Measurements from ENCODE around the gene MMAB.

MMAB gene

GRCh38 chr12:109549613-109550270 lies 23.6 kb downstream of the MMAB start:
- Mint-ChIP-seq H3K27me3 (peaks cover 45% of the 10 kb centered on the region), H3K36me3 (no peaks in the 10 kb centered on the region), H3K27ac (no peak overlapping the region), H3K4me1 (no peaks in the 10 kb centered on the region), H3K9me3 (no peaks in the 10 kb centered on the region), H3K4me3 (no peak overlapping the region)
- ATAC-seq = no peak

- H3K4me1 Mint-ChIP-seq = no peaks in the 10 kb centered on the region
- H3K27me3 Mint-ChIP-seq = peaks cover 45% of the 10 kb centered on the region
- no peaks in the 10 kb centered on the region for H3K9me3 Mint-ChIP-seq
- H3K4me3 Mint-ChIP-seq = no peak overlapping the region
- no peak overlapping the region for H3K27ac Mint-ChIP-seq
- ATAC-seq = no peak
- H3K36me3 Mint-ChIP-seq = no peaks in the 10 kb centered on the region
Measured at GRCh38 chr12:109548258-109548657, 25.0 kb downstream of the MMAB start.

GRCh38 chr12:109547286-109547685 lies 26.0 kb downstream of the MMAB start:
- Mint-ChIP-seq H3K4me3 (no peak overlapping the region), H3K9me3 (no peaks in the 10 kb centered on the region), H3K36me3 (no peaks in the 10 kb centered on the region), H3K27ac (no peak overlapping the region), H3K27me3 (peaks cover 45% of the 10 kb centered on the region), H3K4me1 (no peaks in the 10 kb centered on the region)
- no peak for ATAC-seq

GRCh38 chr12:109545826-109546225 lies 27.5 kb downstream of the MMAB start:
- H3K36me3 Mint-ChIP-seq = no peaks in the 10 kb centered on the region
- ATAC-seq = no peak
- H3K9me3 Mint-ChIP-seq = no peaks in the 10 kb centered on the region
- H3K4me1 Mint-ChIP-seq = no peaks in the 10 kb centered on the region
- H3K27ac Mint-ChIP-seq = no peak overlapping the region
- H3K4me3 Mint-ChIP-seq = no peak overlapping the region
- peaks cover 41% of the 10 kb centered on the region for H3K27me3 Mint-ChIP-seq

- Mint-ChIP-seq H3K4me3 (no peak overlapping the region), H3K9me3 (no peaks in the 10 kb centered on the region), H3K27me3 (peaks cover 33% of the 10 kb centered on the region), H3K4me1 (no peaks in the 10 kb centered on the region), H3K36me3 (no peaks in the 10 kb centered on the region), H3K27ac (no peak overlapping the region)
- no peak for ATAC-seq
Measured at GRCh38 chr12:109544955-109545531, 28.3 kb downstream of the MMAB start.

- Mint-ChIP-seq H3K4me1 (no peaks in the 10 kb centered on the region), H3K27ac (no peak overlapping the region), H3K4me3 (no peak overlapping the region)
Measured at GRCh38 chr12:109542876-109543275, 30.4 kb downstream of the MMAB start.

GRCh38 chr12:109542014-109542413 lies 31.3 kb downstream of the MMAB start:
- Mint-ChIP-seq H3K27me3 (peaks cover 14% of the 10 kb centered on the region), H3K27ac (no peak overlapping the region), H3K4me3 (no peak overlapping the region), H3K36me3 (peaks cover 5% of the 10 kb centered on the region), H3K4me1 (no peaks in the 10 kb centered on the region), H3K9me3 (no peaks in the 10 kb centered on the region)
- ATAC-seq = no peak

More at GRCh38 chr12:109542876-109543275, 30.4 kb downstream of the MMAB start:
- no peak for ATAC-seq
- no peaks in the 10 kb centered on the region for H3K9me3 Mint-ChIP-seq
- peaks cover 5% of the 10 kb centered on the region for H3K36me3 Mint-ChIP-seq
- peaks cover 22% of the 10 kb centered on the region for H3K27me3 Mint-ChIP-seq

- H3K4me1 Mint-ChIP-seq = no peaks in the 10 kb centered on the region
Measured at GRCh38 chr12:109541413-109541726, 31.9 kb downstream of the MMAB start.

GRCh38 chr12:109540526-109541412 lies 32.5 kb downstream of the MMAB start:
- no peak for ATAC-seq
- peaks cover 1% of the 10 kb centered on the region for H3K27me3 Mint-ChIP-seq
- H3K9me3 Mint-ChIP-seq = no peaks in the 10 kb centered on the region
- no peak overlapping the region for H3K4me3 Mint-ChIP-seq
- H3K4me1 Mint-ChIP-seq = no peaks in the 10 kb centered on the region
- H3K36me3 Mint-ChIP-seq = peaks cover 13% of the 10 kb centered on the region
- no peak overlapping the region for H3K27ac Mint-ChIP-seq

More at GRCh38 chr12:109541413-109541726, 31.9 kb downstream of the MMAB start:
- Mint-ChIP-seq H3K4me3 (no peak overlapping the region), H3K36me3 (peaks cover 10% of the 10 kb centered on the region), H3K27ac (no peak overlapping the region), H3K9me3 (no peaks in the 10 kb centered on the region), H3K27me3 (peaks cover 7% of the 10 kb centered on the region)
- no peak for ATAC-seq

GRCh38 chr12:109539508-109539907 lies 33.8 kb downstream of the MMAB start:
- Mint-ChIP-seq H3K9me3 (no peaks in the 10 kb centered on the region), H3K4me3 (no peak overlapping the region), H3K4me1 (no peaks in the 10 kb centered on the region), H3K27ac (no peak overlapping the region), H3K27me3 (no peaks in the 10 kb centered on the region), H3K36me3 (peaks cover 19% of the 10 kb centered on the region)
- no peak for ATAC-seq

- Mint-ChIP-seq H3K4me3 (no peak overlapping the region), H3K36me3 (peaks cover 25% of the 10 kb centered on the region), H3K4me1 (no peaks in the 10 kb centered on the region), H3K27me3 (no peaks in the 10 kb centered on the region), H3K27ac (no peak overlapping the region), H3K9me3 (no peaks in the 10 kb centered on the region)
- no peak for ATAC-seq
Measured at GRCh38 chr12:109538191-109538863, 35.0 kb downstream of the MMAB start.

- H3K27ac Mint-ChIP-seq = no peak overlapping the region
- no peaks in the 10 kb centered on the region for H3K4me1 Mint-ChIP-seq
- H3K27me3 Mint-ChIP-seq = no peaks in the 10 kb centered on the region
- H3K4me3 Mint-ChIP-seq = no peak overlapping the region
- peaks cover 31% of the 10 kb centered on the region for H3K36me3 Mint-ChIP-seq
- ATAC-seq = no peak
- no peaks in the 10 kb centered on the region for H3K9me3 Mint-ChIP-seq
Measured at GRCh38 chr12:109537136-109537535, 36.2 kb downstream of the MMAB start.

- H3K9me3 Mint-ChIP-seq = no peaks in the 10 kb centered on the region
- H3K4me1 Mint-ChIP-seq = no peaks in the 10 kb centered on the region
- H3K4me3 Mint-ChIP-seq = no peak overlapping the region
- H3K27ac Mint-ChIP-seq = no peak overlapping the region
- H3K27me3 Mint-ChIP-seq = no peaks in the 10 kb centered on the region
- no peak for ATAC-seq
- peaks cover 36% of the 10 kb centered on the region for H3K36me3 Mint-ChIP-seq
Measured at GRCh38 chr12:109535863-109536250, 37.4 kb downstream of the MMAB start.

- peaks cover 41% of the 10 kb centered on the region for H3K36me3 Mint-ChIP-seq
- ATAC-seq = no peak
- H3K4me3 Mint-ChIP-seq = no peak overlapping the region
- no peaks in the 10 kb centered on the region for H3K4me1 Mint-ChIP-seq
- H3K9me3 Mint-ChIP-seq = no peaks in the 10 kb centered on the region
- no peaks in the 10 kb centered on the region for H3K27me3 Mint-ChIP-seq
- no peak overlapping the region for H3K27ac Mint-ChIP-seq
Measured at GRCh38 chr12:109535231-109535862, 38.0 kb downstream of the MMAB start.

- Mint-ChIP-seq H3K4me3 (no peak overlapping the region), H3K27me3 (no peaks in the 10 kb centered on the region), H3K4me1 (no peaks in the 10 kb centered on the region), H3K27ac (no peak overlapping the region), H3K36me3 (peaks cover 50% of the 10 kb centered on the region), H3K9me3 (no peaks in the 10 kb centered on the region)
- ATAC-seq = no peak
Measured at GRCh38 chr12:109534456-109534855, 38.8 kb downstream of the MMAB start.

Measured in stimulated activated memory B cell treated with anti-CD40 and anti-IgM and Interleukin-4, amounts not matched to agents 10 μg/mL and 1 μg/mL and 100 μg/mL, for 72 hours (primary cell).